PC-9 (cell line): ENCODE data around the gene IL4R.

Source experiments
- EZH2 ChIP-seq: fragments of 200-600 bp; sonication (generic); IDR thresholded peaks from 2 replicates; pipeline ENCODE4 v1.8.0; 2017; ENCODE audit warnings: antibody characterized with exemption, low read depth
- TF ChIP-seq, protein P1 (sequence below): fragments of 200-600 bp; sonication (generic); conservative IDR thresholded peaks from 2 replicates; pipeline ENCODE4 v1.6.1; 2017; ENCODE audit warnings: mixed run types, antibody characterized with exemption, mild to moderate bottlenecking, moderate library complexity

GRCh38 chr16:27373312-27373711 is 59.5 kb downstream of the IL4R start:
- TF ChIP-seq, protein P1, sequence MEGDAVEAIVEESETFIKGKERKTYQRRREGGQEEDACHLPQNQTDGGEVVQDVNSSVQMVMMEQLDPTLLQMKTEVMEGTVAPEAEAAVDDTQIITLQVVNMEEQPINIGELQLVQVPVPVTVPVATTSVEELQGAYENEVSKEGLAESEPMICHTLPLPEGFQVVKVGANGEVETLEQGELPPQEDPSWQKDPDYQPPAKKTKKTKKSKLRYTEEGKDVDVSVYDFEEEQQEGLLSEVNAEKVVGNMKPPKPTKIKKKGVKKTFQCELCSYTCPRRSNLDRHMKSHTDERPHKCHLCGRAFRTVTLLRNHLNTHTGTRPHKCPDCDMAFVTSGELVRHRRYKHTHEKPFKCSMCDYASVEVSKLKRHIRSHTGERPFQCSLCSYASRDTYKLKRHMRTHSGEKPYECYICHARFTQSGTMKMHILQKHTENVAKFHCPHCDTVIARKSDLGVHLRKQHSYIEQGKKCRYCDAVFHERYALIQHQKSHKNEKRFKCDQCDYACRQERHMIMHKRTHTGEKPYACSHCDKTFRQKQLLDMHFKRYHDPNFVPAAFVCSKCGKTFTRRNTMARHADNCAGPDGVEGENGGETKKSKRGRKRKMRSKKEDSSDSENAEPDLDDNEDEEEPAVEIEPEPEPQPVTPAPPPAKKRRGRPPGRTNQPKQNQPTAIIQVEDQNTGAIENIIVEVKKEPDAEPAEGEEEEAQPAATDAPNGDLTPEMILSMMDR, result no peak
- TF ChIP-seq EZH2, result no peak
